ENCODE measurements around the gene CADM2.

CADM2 gene

GRCh38 chr3:85297291-85297690 lies 338.5 kb downstream of the CADM2 start:
- no peak for DNase-seq (ENCODE audit: low read depth, low spot score)
- H3K27ac ChIP-seq, result no peak overlapping the region

- H3K27ac ChIP-seq, result no peak overlapping the region
- DNase-seq (ENCODE audit: low read depth, low spot score), result no peak
Observed at GRCh38 chr3:85298032-85298431, 339.2 kb downstream of the CADM2 start.

- DNase-seq (ENCODE audit: low read depth, low spot score), result no peak
- no peak overlapping the region for H3K27ac ChIP-seq
Observed at GRCh38 chr3:85303156-85303555, 344.4 kb downstream of the CADM2 start.

GRCh38 chr3:85304360-85304964 lies 345.7 kb downstream of the CADM2 start:
- no peak for DNase-seq (ENCODE audit: low read depth, low spot score)
- no peak overlapping the region for H3K27ac ChIP-seq

GRCh38 chr3:85312331-85312730 lies 353.5 kb downstream of the CADM2 start:
- DNase-seq (ENCODE audit: low read depth, low spot score), result no peak
- no peak overlapping the region for H3K27ac ChIP-seq

GRCh38 chr3:85313380-85313779 lies 354.6 kb downstream of the CADM2 start:
- DNase-seq (ENCODE audit: low read depth, low spot score), result no peak
- H3K27ac ChIP-seq, result no peak overlapping the region

- no peak overlapping the region for H3K27ac ChIP-seq
- DNase-seq (ENCODE audit: low read depth, low spot score), result no peak
Observed at GRCh38 chr3:85316252-85316651, 357.5 kb downstream of the CADM2 start.

- DNase-seq (ENCODE audit: low read depth, low spot score), result no peak
- no peak overlapping the region for H3K27ac ChIP-seq
Observed at GRCh38 chr3:85321892-85322291, 363.1 kb downstream of the CADM2 start.

GRCh38 chr3:85330071-85330470 lies 371.3 kb downstream of the CADM2 start:
- DNase-seq (ENCODE audit: low read depth, low spot score), result no peak

GRCh38 chr3:85337895-85338294 lies 379.1 kb downstream of the CADM2 start:
- no peak overlapping the region for H3K27ac ChIP-seq
- no peak for DNase-seq (ENCODE audit: low read depth, low spot score)

More at GRCh38 chr3:85330071-85330470, 371.3 kb downstream of the CADM2 start:
- no peak overlapping the region for H3K27ac ChIP-seq

GRCh38 chr3:85342915-85343314 lies 384.1 kb downstream of the CADM2 start:
- no peak overlapping the region for H3K27ac ChIP-seq
- DNase-seq (ENCODE audit: low read depth, low spot score), result no peak

- no peak for DNase-seq (ENCODE audit: low read depth, low spot score)
- H3K27ac ChIP-seq, result no peak overlapping the region
Observed at GRCh38 chr3:85355572-85355971, 396.8 kb downstream of the CADM2 start.

GRCh38 chr3:85360742-85361387 lies 402.1 kb downstream of the CADM2 start:
- DNase-seq (ENCODE audit: low read depth, low spot score), result peak; percentile 10

GRCh38 chr3:85364296-85364909 lies 405.6 kb downstream of the CADM2 start:
- no peak overlapping the region for H3K27ac ChIP-seq
- no peak for DNase-seq (ENCODE audit: low read depth, low spot score)

More at GRCh38 chr3:85360742-85361387, 402.1 kb downstream of the CADM2 start:
- H3K27ac ChIP-seq, result no peak overlapping the region

GRCh38 chr3:85370341-85370740 lies 411.6 kb downstream of the CADM2 start:
- no peak overlapping the region for H3K27ac ChIP-seq
- no peak for DNase-seq (ENCODE audit: low read depth, low spot score)

GRCh38 chr3:85376131-85376530 lies 417.3 kb downstream of the CADM2 start:
- no peak for DNase-seq (ENCODE audit: low read depth, low spot score)
- H3K27ac ChIP-seq, result no peak overlapping the region

- no peak for DNase-seq (ENCODE audit: low read depth, low spot score)
- no peak overlapping the region for H3K27ac ChIP-seq
Observed at GRCh38 chr3:85377115-85377514, 418.3 kb downstream of the CADM2 start.

- DNase-seq (ENCODE audit: low read depth, low spot score), result no peak
- H3K27ac ChIP-seq, result no peak overlapping the region
Observed at GRCh38 chr3:85384372-85384771, 425.6 kb downstream of the CADM2 start.

- DNase-seq (ENCODE audit: low read depth, low spot score), result no peak
- H3K27ac ChIP-seq, result no peak overlapping the region
Observed at GRCh38 chr3:85387913-85388505, 429.2 kb downstream of the CADM2 start.

GRCh38 chr3:85394424-85394823 lies 435.6 kb downstream of the CADM2 start:
- DNase-seq (ENCODE audit: low read depth, low spot score), result no peak
- H3K27ac ChIP-seq, result no peak overlapping the region

GRCh38 chr3:85397434-85397833 lies 438.6 kb downstream of the CADM2 start:
- no peak overlapping the region for H3K27ac ChIP-seq
- DNase-seq (ENCODE audit: low read depth, low spot score), result no peak
